Keratinocyte (primary cell): ENCODE measurements around the gene ZNF35.

Experiments used
- CTCF ChIP-seq, 3 experiments: IDR thresholded peaks in 1 of 3; conservative IDR thresholded peaks in 1 of 3; optimal IDR thresholded peaks in 1 of 3; 2 replicates in 2 of 3; 3 replicates in 1 of 3; pipeline versions ENCODE3 to v1.5.1; 2011; ENCODE audit warnings: low read length in 3 of 3, mild to moderate bottlenecking in 3 of 3, moderate library complexity in 2 of 3, control low read depth in 1 of 3, inconsistent platforms in 1 of 3; ENCODE audit not compliant: insufficient read depth in 2 of 3; ENCODE audit errors: extremely low read depth in 1 of 3
- EZH2 ChIP-seq: IDR thresholded peaks from one replicate; pipeline ENCODE4 v1.6.1; 2012; ENCODE audit warnings: inconsistent platforms, mild to moderate bottlenecking, low read length, moderate library complexity

DNA sequence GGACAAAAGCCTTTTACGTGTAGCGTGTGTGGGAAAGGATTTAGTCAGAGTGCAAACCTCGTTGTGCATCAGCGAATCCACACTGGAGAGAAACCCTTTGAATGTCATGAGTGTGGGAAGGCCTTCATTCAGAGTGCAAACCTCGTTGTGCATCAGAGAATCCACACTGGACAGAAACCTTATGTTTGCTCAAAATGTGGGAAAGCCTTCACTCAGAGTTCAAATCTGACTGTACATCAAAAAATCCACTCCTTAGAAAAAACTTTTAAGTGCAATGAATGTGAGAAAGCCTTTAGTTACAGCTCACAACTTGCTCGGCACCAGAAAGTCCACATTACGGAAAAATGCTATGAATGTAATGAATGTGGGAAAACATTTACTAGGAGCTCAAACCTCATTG is 10.5 kb downstream of the ZNF35 start:
- no peak for TF ChIP-seq EZH2
- no peak for TF ChIP-seq CTCF (optimal IDR thresholded peaks at IDR 0.05 in 1 of 3, IDR thresholded peaks at IDR 0.05 in 1 of 3, conservative IDR thresholded peaks at IDR 0.05 in 1 of 3; ENCODE audit: extremely low read depth in 1 of 3, insufficient read depth in 2 of 3, low read length in 3 of 3)
